HK-2 (cell line): ENCODE results near the gene LZIC.

ENCODE experiments used
- DNase-seq: peaks from one replicate; pipeline ENCODE4 v3.0.0-alpha.2; 2018; ENCODE audit not compliant: unreplicated experiment

LZIC gene

GRCh38 chr1:9886092-9886742 lies 57.0 kb downstream of the LZIC start:
- DNase-seq: no peak

DNA sequence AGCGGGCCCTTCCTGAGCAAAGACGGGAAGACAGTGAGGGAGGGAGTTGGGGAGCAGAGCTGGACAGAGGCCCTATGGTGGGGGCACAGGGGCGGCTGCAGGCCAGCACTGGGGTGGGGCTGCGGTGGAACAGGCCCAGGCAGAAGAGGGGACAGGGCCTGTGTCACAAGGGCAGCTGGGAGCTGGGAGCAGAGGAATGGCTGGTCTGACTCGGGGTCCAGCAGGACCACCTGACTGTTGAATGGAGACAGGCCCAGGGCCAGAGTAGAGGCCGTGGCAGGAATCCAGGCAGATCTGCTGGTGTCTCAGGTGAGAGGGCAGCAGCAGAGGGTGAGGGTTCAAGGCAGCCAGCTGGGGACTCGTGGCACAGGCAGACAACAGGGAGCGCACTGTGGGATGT lies 58.4 kb downstream of the LZIC start:
- DNase-seq: no peak

DNA sequence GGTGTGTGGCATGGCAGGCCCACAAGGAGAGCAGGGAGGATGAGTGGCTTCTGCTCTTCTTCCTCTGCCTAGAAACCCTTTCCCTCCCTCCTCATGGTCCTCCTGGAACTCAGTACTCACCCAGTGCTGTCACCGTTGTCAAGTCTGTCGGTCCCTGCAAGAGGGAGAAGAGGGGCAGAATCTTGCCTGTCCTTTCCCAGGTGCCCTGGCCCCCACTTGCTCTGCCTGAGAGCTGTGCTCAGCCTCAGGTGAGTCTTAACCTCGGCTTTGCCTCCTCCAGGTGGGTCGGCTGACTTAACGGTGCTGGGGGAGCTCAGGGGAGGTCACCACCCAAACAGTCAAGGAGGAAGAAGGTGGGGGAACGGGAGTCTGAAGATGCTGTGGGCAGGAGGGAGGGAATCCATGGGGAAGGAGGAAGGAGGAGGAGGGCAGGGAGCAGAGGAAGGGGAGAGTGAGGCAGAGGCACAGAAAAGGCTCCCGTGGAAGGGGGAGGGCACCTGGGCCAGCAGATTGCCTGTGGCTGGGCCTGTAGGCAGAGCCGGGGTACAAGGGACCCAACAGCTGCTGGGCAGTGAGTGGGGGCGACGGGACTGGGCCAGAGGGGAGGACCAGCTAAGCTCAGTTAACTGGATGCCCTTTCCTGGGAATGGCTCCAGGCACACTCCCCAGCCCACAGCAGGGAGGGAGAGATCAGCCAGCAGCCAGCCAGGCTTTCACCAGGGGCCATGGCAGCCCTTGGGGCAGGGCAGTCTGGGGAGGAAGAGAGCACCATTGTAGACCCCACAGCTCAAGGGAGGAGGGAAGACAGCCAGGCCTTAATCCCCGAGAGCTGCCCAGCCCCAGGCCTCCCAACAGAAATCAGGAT lies 59.4 kb downstream of the LZIC start:
- DNase-seq: no peak

- DNase-seq: no peak
Observed at GRCh38 chr1:9882945-9883303, 60.3 kb downstream of the LZIC start.

- no peak for DNase-seq
Observed at GRCh38 chr1:9882296-9882944, 60.8 kb downstream of the LZIC start.

- no peak for DNase-seq
Observed at GRCh38 chr1:9881838-9882249, 61.3 kb downstream of the LZIC start.
